HL-60 (cell line): ENCODE data around the gene ADIPOR2.

Source experiments
- GABPA ChIP-seq: IDR thresholded peaks from 2 replicates; pipeline ENCODE4 v1.6.1; 2012; ENCODE audit warnings: low read depth
- POLR2AphosphoS5 ChIP-seq: IDR thresholded peaks from 2 replicates; pipeline ENCODE4 v1.6.1; 2012; ENCODE audit warnings: low read depth
- SPI1 ChIP-seq: IDR thresholded peaks from 2 replicates; pipeline ENCODE4 v1.6.1; 2012; ENCODE audit warnings: low read depth, mild to moderate bottlenecking, borderline replicate concordance
- TF ChIP-seq, protein P1 (sequence below): IDR thresholded peaks from one replicate; pipeline ENCODE4 v1.5.1; 2011; ENCODE audit warnings: low read length, control low read depth, inconsistent platforms; ENCODE audit not compliant: insufficient read depth
- TF ChIP-seq, protein P2 (sequence below): IDR thresholded peaks from 2 replicates; pipeline ENCODE4 v1.6.1; 2012; ENCODE audit warnings: low read depth; ENCODE audit not compliant: insufficient replicate concordance

DNA sequence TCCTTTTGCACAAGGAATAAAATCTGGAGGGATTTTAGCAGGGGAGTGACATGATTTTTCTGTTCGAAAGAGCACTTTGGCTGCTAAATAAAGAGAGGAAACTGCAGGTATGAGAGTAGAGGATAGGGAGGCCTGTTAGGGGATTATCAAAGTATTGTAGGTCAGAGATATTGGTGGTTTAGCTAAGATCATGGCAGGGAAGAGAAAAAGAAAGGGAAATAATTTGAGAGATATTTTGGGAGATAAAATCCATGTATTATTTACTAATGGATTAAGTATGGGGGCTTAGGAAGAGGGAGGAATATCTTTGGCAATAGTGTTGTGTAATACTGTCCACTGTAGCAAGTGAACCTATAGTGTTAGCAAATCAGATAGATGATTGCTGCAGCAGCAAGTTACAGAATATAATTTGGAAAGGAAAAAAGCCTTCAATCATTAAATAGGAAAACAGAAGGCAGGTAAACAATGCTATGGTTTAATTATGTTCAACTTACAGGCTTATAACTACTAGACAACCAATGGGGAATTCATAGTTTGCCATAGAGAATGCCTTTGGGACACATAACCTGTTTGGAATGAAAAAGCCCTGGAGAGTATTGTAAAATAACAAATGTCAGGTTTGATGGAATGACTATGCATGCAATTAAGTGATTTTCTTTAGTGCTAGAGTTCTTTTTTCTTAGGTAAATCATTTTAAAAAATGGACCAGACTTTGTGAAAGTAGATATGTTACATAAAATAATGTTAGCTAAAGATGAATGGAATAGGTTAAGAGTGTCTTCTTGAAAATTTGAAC lies 50.5 kb downstream of the ADIPOR2 start:
- TF ChIP-seq, protein P1, sequence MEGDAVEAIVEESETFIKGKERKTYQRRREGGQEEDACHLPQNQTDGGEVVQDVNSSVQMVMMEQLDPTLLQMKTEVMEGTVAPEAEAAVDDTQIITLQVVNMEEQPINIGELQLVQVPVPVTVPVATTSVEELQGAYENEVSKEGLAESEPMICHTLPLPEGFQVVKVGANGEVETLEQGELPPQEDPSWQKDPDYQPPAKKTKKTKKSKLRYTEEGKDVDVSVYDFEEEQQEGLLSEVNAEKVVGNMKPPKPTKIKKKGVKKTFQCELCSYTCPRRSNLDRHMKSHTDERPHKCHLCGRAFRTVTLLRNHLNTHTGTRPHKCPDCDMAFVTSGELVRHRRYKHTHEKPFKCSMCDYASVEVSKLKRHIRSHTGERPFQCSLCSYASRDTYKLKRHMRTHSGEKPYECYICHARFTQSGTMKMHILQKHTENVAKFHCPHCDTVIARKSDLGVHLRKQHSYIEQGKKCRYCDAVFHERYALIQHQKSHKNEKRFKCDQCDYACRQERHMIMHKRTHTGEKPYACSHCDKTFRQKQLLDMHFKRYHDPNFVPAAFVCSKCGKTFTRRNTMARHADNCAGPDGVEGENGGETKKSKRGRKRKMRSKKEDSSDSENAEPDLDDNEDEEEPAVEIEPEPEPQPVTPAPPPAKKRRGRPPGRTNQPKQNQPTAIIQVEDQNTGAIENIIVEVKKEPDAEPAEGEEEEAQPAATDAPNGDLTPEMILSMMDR, result no peak
- TF ChIP-seq, protein P2, sequence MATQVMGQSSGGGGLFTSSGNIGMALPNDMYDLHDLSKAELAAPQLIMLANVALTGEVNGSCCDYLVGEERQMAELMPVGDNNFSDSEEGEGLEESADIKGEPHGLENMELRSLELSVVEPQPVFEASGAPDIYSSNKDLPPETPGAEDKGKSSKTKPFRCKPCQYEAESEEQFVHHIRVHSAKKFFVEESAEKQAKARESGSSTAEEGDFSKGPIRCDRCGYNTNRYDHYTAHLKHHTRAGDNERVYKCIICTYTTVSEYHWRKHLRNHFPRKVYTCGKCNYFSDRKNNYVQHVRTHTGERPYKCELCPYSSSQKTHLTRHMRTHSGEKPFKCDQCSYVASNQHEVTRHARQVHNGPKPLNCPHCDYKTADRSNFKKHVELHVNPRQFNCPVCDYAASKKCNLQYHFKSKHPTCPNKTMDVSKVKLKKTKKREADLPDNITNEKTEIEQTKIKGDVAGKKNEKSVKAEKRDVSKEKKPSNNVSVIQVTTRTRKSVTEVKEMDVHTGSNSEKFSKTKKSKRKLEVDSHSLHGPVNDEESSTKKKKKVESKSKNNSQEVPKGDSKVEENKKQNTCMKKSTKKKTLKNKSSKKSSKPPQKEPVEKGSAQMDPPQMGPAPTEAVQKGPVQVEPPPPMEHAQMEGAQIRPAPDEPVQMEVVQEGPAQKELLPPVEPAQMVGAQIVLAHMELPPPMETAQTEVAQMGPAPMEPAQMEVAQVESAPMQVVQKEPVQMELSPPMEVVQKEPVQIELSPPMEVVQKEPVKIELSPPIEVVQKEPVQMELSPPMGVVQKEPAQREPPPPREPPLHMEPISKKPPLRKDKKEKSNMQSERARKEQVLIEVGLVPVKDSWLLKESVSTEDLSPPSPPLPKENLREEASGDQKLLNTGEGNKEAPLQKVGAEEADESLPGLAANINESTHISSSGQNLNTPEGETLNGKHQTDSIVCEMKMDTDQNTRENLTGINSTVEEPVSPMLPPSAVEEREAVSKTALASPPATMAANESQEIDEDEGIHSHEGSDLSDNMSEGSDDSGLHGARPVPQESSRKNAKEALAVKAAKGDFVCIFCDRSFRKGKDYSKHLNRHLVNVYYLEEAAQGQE, result no peak
- TF ChIP-seq POLR2AphosphoS5, result no peak
- no peak for TF ChIP-seq GABPA
- TF ChIP-seq SPI1, result no peak
